DND-41 (cell line): ENCODE results near the gene GPS2.

Experiments used
- ATAC-seq: fragments of 200-7000 bp; cut with Tn5 transposase; 3 replicates; pipeline ENCODE4 v1.9.1; 2021; ENCODE audit warnings: low read depth; ENCODE audit not compliant: insufficient read depth
- DNase-seq: peaks from one replicate; pipeline ENCODE4 v3.0.0-alpha.2; 2020
- H2AFZ ChIP-seq: 2 replicates; pipeline ENCODE4 v1.6.0; 2012; ENCODE audit warnings: low read depth, low read length
- H3K27ac ChIP-seq: 2 replicates; pipeline ENCODE4 v1.5.1; 2012; ENCODE audit warnings: low read length, inconsistent platforms
- H3K27me3 ChIP-seq: fragments of 200-600 bp; sonication (generic); 2 replicates; pipeline ENCODE4 v1.6.0; 2012; ENCODE audit warnings: low read length, mild to moderate bottlenecking, inconsistent platforms; ENCODE audit not compliant: insufficient read depth, poor library complexity
- H3K36me3 ChIP-seq: 2 replicates; pipeline ENCODE4 v1.5.1; 2012; ENCODE audit warnings: low read length, inconsistent platforms; ENCODE audit not compliant: insufficient read depth
- H3K4me1 ChIP-seq: 2 replicates; pipeline ENCODE4 v1.5.1; 2012; ENCODE audit warnings: mild to moderate bottlenecking, low read length; ENCODE audit not compliant: insufficient read depth
- H3K4me2 ChIP-seq: 2 replicates; pipeline ENCODE4 v1.6.0; 2012; ENCODE audit warnings: mild to moderate bottlenecking, moderate library complexity, low read length, inconsistent platforms; ENCODE audit not compliant: insufficient read depth
- H3K4me3 ChIP-seq, 2 experiments: fragments of 200-600 bp in 1 of 2; shearing (Covaris generic) in 1 of 2; 2 replicates each; pipeline ENCODE4 v1.5.1; 2012 to 2016; ENCODE audit warnings: inconsistent platforms in 2 of 2, low read length in 2 of 2, mild to moderate bottlenecking in 2 of 2, low read depth in 1 of 2, moderate library complexity in 1 of 2
- H3K79me2 ChIP-seq: 2 replicates; pipeline ENCODE4 v1.6.0; 2012; ENCODE audit warnings: low read length, inconsistent platforms; ENCODE audit not compliant: insufficient read depth
- H3K9ac ChIP-seq: 2 replicates; pipeline ENCODE4 v1.6.0; 2012; ENCODE audit warnings: low read depth, mild to moderate bottlenecking, inconsistent platforms, low read length, moderate library complexity
- H3K9me3 ChIP-seq: 2 replicates; pipeline ENCODE4 v1.5.1; 2012; ENCODE audit warnings: low read length, moderate library complexity, mild to moderate bottlenecking, inconsistent platforms; ENCODE audit not compliant: insufficient read depth, severe bottlenecking
- H4K20me1 ChIP-seq: 2 replicates; pipeline ENCODE4 v1.6.0; 2012; ENCODE audit warnings: low read length; ENCODE audit not compliant: insufficient read depth
- EZH2 ChIP-seq: IDR thresholded peaks from 3 replicates; pipeline ENCODE4 v1.6.1; 2012; ENCODE audit warnings: borderline replicate concordance, low read depth, mild to moderate bottlenecking, moderate library complexity, low read length, inconsistent platforms; ENCODE audit not compliant: severe bottlenecking
- TF ChIP-seq, protein P1 (sequence below): IDR thresholded peaks from 2 replicates; pipeline ENCODE4 v1.5.1; 2012; ENCODE audit warnings: borderline replicate concordance, low read length, moderate library complexity, mild to moderate bottlenecking; ENCODE audit not compliant: poor library complexity, severe bottlenecking; ENCODE audit errors: extremely low read depth

GPS2 gene

GRCh38 chr17:7327501-7327900 lies 12.3 kb upstream of the GPS2 start:
- Histone ChIP-seq H2AFZ (no peak overlapping the region), H3K4me3 (peak overlapping the region in 1 of 2 experiments; percentile 73; a peak in 1 of 4 replicates), H3K27ac (no peak overlapping the region; the same call in 1 of the 2 replicates), H3K27me3 (no peaks in the 10 kb centered on the region), H4K20me1 (no peaks in the 10 kb centered on the region; the same call in 1 of the 2 replicates), H3K9me3 (no peaks in the 10 kb centered on the region), H3K36me3 (peaks cover 51% of the 10 kb centered on the region), H3K79me2 (peaks cover 35% of the 10 kb centered on the region), H3K9ac (peak overlapping the region; percentile 68; the same call in 1 of the 2 replicates), H3K4me2 (peak overlapping the region; percentile 80), H3K4me1 (peaks cover 35% of the 10 kb centered on the region)
- no peak for ATAC-seq
- TF ChIP-seq EZH2: no peak
- TF ChIP-seq, protein P1, sequence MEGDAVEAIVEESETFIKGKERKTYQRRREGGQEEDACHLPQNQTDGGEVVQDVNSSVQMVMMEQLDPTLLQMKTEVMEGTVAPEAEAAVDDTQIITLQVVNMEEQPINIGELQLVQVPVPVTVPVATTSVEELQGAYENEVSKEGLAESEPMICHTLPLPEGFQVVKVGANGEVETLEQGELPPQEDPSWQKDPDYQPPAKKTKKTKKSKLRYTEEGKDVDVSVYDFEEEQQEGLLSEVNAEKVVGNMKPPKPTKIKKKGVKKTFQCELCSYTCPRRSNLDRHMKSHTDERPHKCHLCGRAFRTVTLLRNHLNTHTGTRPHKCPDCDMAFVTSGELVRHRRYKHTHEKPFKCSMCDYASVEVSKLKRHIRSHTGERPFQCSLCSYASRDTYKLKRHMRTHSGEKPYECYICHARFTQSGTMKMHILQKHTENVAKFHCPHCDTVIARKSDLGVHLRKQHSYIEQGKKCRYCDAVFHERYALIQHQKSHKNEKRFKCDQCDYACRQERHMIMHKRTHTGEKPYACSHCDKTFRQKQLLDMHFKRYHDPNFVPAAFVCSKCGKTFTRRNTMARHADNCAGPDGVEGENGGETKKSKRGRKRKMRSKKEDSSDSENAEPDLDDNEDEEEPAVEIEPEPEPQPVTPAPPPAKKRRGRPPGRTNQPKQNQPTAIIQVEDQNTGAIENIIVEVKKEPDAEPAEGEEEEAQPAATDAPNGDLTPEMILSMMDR: no peak
- no peak for DNase-seq

DNA sequence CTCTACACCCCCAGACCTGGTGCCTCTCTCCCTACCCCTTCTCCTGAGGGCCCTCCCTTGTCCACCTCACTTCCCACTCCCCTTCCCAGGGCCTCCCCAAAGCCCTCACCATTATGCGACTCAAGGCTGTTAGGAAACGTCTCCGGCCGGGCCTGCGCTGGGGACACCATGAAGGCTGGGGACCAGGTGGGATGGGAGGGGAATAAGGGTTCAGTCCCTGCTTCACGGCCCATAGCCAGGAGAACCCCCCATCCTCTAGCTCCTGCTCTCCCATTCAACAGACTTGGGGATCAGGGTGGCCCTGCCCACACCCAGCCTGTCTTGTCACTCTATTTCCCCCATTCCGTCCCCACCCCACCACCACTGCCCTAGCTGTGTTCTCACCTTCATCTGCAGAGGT lies 11.9 kb upstream of the GPS2 start:
- 0 out of 4 replicates have a peak overlapping the region, but pooled peaks of 1 of the 2 experiments have one; percentile 9 for H3K4me3 ChIP-seq

GRCh38 chr17:7326186-7326585 lies 11.0 kb upstream of the GPS2 start:
- ATAC-seq (no peak), DNase-seq (no peak)
- Histone ChIP-seq H3K9ac (no peak overlapping the region), H3K4me1 (peaks cover 35% of the 10 kb centered on the region), H3K36me3 (peaks cover 64% of the 10 kb centered on the region), H3K79me2 (peaks cover 35% of the 10 kb centered on the region), H3K9me3 (no peaks in the 10 kb centered on the region), H3K27ac (no peak overlapping the region), H2AFZ (no peak overlapping the region), H4K20me1 (no peaks in the 10 kb centered on the region; the same call in 1 of the 2 replicates), H3K27me3 (no peaks in the 10 kb centered on the region), H3K4me2 (no peak overlapping the region), H3K4me3 (no peak overlapping the region)
- TF ChIP-seq, protein P1: no peak
- TF ChIP-seq EZH2: no peak

More for the DNA sequence above, 11.9 kb upstream of the GPS2 start:
- H3K36me3 ChIP-seq: peaks cover 55% of the 10 kb centered on the region
- no peaks in the 10 kb centered on the region; the same call in 1 of the 2 replicates for H4K20me1 ChIP-seq
- H3K4me1 ChIP-seq: peaks cover 35% of the 10 kb centered on the region
- no peak for TF ChIP-seq EZH2
- TF ChIP-seq, protein P1: no peak
- DNase-seq (no peak), ATAC-seq (no peak)
- no peak overlapping the region for H3K27ac ChIP-seq
- H3K9me3 ChIP-seq: no peaks in the 10 kb centered on the region
- H3K4me2 ChIP-seq: peak overlapping the region; percentile 80; the same call in 1 of the 2 replicates
- H2AFZ ChIP-seq: no peak overlapping the region
- H3K79me2 ChIP-seq: peaks cover 35% of the 10 kb centered on the region
- 0 out of 2 replicates have a peak overlapping the region, but pooled peaks have one; percentile 68 for H3K9ac ChIP-seq
- H3K27me3 ChIP-seq: no peaks in the 10 kb centered on the region
